Gastrocnemius medialis (tissue), 4 donors: ENCODE results near the gene EIF3F. TPM values are rescaled to one million over a fixed set of nuclear protein-coding genes. Genes with fewer than 3 reads are reported as not detected.

ENCODE experiments used
- ATAC-seq, 2 donors: fragments of 150-250 bp; one replicate each; pipeline ENCODE4 v1.9.1; 2016
- DNase-seq, 2 donors: peaks; one replicate each; pipeline ENCODE4 v3.0.0-alpha.2; 2019
- H3K27ac ChIP-seq, 4 donors: fragments of 200-600 bp; sonication (generic); 1 replicate in 1 of 4; 2 replicates in 3 of 4; pipeline ENCODE4 v1.5.1; 2016 to 2018; ENCODE audit warnings: mild to moderate bottlenecking in 2 of 4, moderate library complexity in 1 of 4
- H3K27me3 ChIP-seq, 3 donors: fragments of 200-600 bp; sonication (generic) in 2 of 3; 1 replicate in 1 of 3; 2 replicates in 2 of 3; pipeline versions ENCODE4 v1.5.1 to v1.6.0; 2016 to 2019; ENCODE audit warnings: mild to moderate bottlenecking in 1 of 3, moderate library complexity in 1 of 3
- H3K36me3 ChIP-seq, 2 donors: fragments of 200-600 bp; sonication (generic) in 1 of 2; one replicate each; pipeline ENCODE4 v1.5.1; 2017 to 2018
- H3K4me1 ChIP-seq, 2 donors: fragments of 200-600 bp; sonication (generic) in 1 of 2; one replicate each; pipeline ENCODE4 v1.5.1; 2016 to 2017; ENCODE audit warnings: mild to moderate bottlenecking in 2 of 2
- H3K4me3 ChIP-seq, 4 donors: fragments of 200-600 bp; sonication (generic) in 3 of 4; 1 replicate in 1 of 4; 2 replicates in 3 of 4; pipeline ENCODE4 v1.5.1; 2016 to 2019; ENCODE audit warnings: mild to moderate bottlenecking in 2 of 4
- H3K9me3 ChIP-seq, 3 donors: fragments of 200-600 bp; sonication (generic) in 2 of 3; 1 replicate in 1 of 3; 2 replicates in 2 of 3; pipeline ENCODE4 v1.5.1; 2016 to 2019
- CTCF ChIP-seq, 5 experiments: fragments of 450-650 bp in 3 of 5; fragments of 200-600 bp in 2 of 5; sonication (generic) in 2 of 5; IDR thresholded peaks in 4 of 5; conservative IDR thresholded peaks in 1 of 5; 1 replicate in 4 of 5; 2 replicates in 1 of 5; pipeline ENCODE4 v1.5.1; 2016 to 2019; ENCODE audit warnings: antibody characterized with exemption in 5 of 5, mild to moderate bottlenecking in 3 of 5, moderate library complexity in 3 of 5
- POLR2A ChIP-seq, 2 donors: fragments of 450-650 bp; IDR thresholded peaks; one replicate each; pipeline ENCODE4 v1.6.1; 2017; ENCODE audit warnings: antibody characterized with exemption in 2 of 2, mild to moderate bottlenecking in 2 of 2, moderate library complexity in 2 of 2
- in situ Hi-C, 4 donors: fragments of 200-750 bp; cut with MboI; loops; one replicate each; pipeline versions ENCODE4 v1.15.0 to v1.8.0; 2017; ENCODE audit warnings: low sequenced_read_pairs in 4 of 4
- intact Hi-C: fragments of 100-400 bp; cut with DNase I; formaldehyde crosslinking; loops from one replicate; pipeline ENCODE4 v1.15.1; 2023; ENCODE audit warnings: low total_unique reads
- total RNA-seq, 4 donors: library from RNA; depleted of rRNA; stranded (reverse); fragments of >200 nt; gene quantifications; one replicate each; pipeline versions ENCODE4 v1.1.0 to v1.2.3, GENCODE V29; 2016

Gene EIF3F
- total RNA-seq, 4 donors from 2014 or later: 187 to 303 (median 239) TPM

- Histone ChIP-seq H3K9me3 (no peaks in the 10 kb centered on the region), H3K36me3 (no peaks in the 10 kb centered on the region), H3K27ac (no peak overlapping the region), H3K27me3 (peaks cover 0 to 5% (median 3%) of the 10 kb centered on the region in 3 donors), H3K4me3 (no peak overlapping the region), H3K4me1 (no peaks in the 10 kb centered on the region)
- in situ Hi-C loops (no loop called here), intact Hi-C loops (no loop called here)
- DNase-seq (no peak), ATAC-seq (no peak)
- no peak for TF ChIP-seq CTCF (IDR thresholded peaks at IDR 0.05 in 4 of 5, conservative IDR thresholded peaks at IDR 0.05 in 1 of 5)
- no peak for TF ChIP-seq POLR2A (IDR thresholded peaks at IDR 0.05)
These were observed 38.7 kb downstream of the EIF3F start for GRCh38 chr11:8025816-8026215.

GRCh38 chr11:8026982-8027381 lies 39.8 kb downstream of the EIF3F start:
- DNase-seq: no peak
- in situ Hi-C loops: no loop called here
- intact Hi-C loops: no loop called here

GRCh38 chr11:8028766-8029165 lies 41.6 kb downstream of the EIF3F start:
- Histone ChIP-seq H3K4me3 (no peak overlapping the region), H3K27me3 (no peaks in the 10 kb centered on the region), H3K4me1 (no peaks in the 10 kb centered on the region), H3K27ac (no peak overlapping the region), H3K36me3 (no peaks in the 10 kb centered on the region), H3K9me3 (no peaks in the 10 kb centered on the region)
- intact Hi-C loops: no loop called here
- in situ Hi-C loops: no loop called here
- no peak for DNase-seq
- no peak for TF ChIP-seq POLR2A (IDR thresholded peaks at IDR 0.05)
- ATAC-seq: no peak

More at GRCh38 chr11:8026982-8027381, 39.8 kb downstream of the EIF3F start:
- Histone ChIP-seq H3K27ac (no peak overlapping the region), H3K9me3 (no peaks in the 10 kb centered on the region), H3K36me3 (no peaks in the 10 kb centered on the region), H3K4me1 (no peaks in the 10 kb centered on the region), H3K4me3 (no peak overlapping the region), H3K27me3 (no peaks in the 10 kb centered on the region)
- TF ChIP-seq POLR2A (IDR thresholded peaks at IDR 0.05) (no peak), CTCF (IDR thresholded peaks at IDR 0.05 in 4 of 5, conservative IDR thresholded peaks at IDR 0.05 in 1 of 5) (no peak)
- no peak for ATAC-seq

- Histone ChIP-seq H3K9me3 (no peaks in the 10 kb centered on the region), H3K36me3 (no peaks in the 10 kb centered on the region), H3K4me3 (no peak overlapping the region), H3K27ac (no peak overlapping the region), H3K4me1 (no peaks in the 10 kb centered on the region), H3K27me3 (no peaks in the 10 kb centered on the region)
- intact Hi-C loops (no loop called here), in situ Hi-C loops (loop anchor here in 3 of 4 donors (10.0 kb wide), 2 partner anchors 64 to 74 kb away; no protein-coding TSS in a partner anchor)
- no peak for ATAC-seq
- no peak for DNase-seq
- TF ChIP-seq CTCF (IDR thresholded peaks at IDR 0.05 in 4 of 5, conservative IDR thresholded peaks at IDR 0.05 in 1 of 5) (no peak), POLR2A (IDR thresholded peaks at IDR 0.05) (no peak)
These were observed 43.5 kb downstream of the EIF3F start for GRCh38 chr11:8030526-8031247.

- H3K9me3 ChIP-seq: no peaks in the 10 kb centered on the region
- intact Hi-C loops (no loop called here), in situ Hi-C loops (loop anchor here in 3 of 4 donors (10.0 kb wide), 2 partner anchors 63 to 73 kb away; no protein-coding TSS in a partner anchor)
- H3K4me3 ChIP-seq: no peak overlapping the region
- DNase-seq: no peak
- no peaks in the 10 kb centered on the region for H3K4me1 ChIP-seq
- H3K27ac ChIP-seq: no peak overlapping the region
- TF ChIP-seq POLR2A (IDR thresholded peaks at IDR 0.05) (no peak), CTCF (IDR thresholded peaks at IDR 0.05 in 4 of 5, conservative IDR thresholded peaks at IDR 0.05 in 1 of 5) (no peak)
- no peaks in the 10 kb centered on the region for H3K27me3 ChIP-seq
- ATAC-seq: no peak
- no peaks in the 10 kb centered on the region for H3K36me3 ChIP-seq
These were observed 44.3 kb downstream of the EIF3F start for GRCh38 chr11:8031248-8032115.
